Measurements from ENCODE around the gene P2RY2.
"Not testable (repeated sequence)": the region's sequence is repeated elsewhere in the genome, so short reads cannot be mapped to it uniquely, and the experiment has no call there.

Gene P2RY2

GRCh38 chr11:73229896-73230875 lies 12.1 kb downstream of the P2RY2 start:
- H3K4me1 ChIP-seq (ENCODE audit: insufficient read depth, insufficient read length), result peaks cover 20% of the 10 kb centered on the region
- TF ChIP-seq SUZ12 (IDR thresholded peaks at IDR 0.05; ENCODE audit: extremely low read depth, insufficient read depth, insufficient read length) (no peak), YY1 (IDR thresholded peaks at IDR 0.05; ENCODE audit: insufficient read depth, insufficient read length) (no peak), ZNF274 (IDR thresholded peaks at IDR 0.05; ENCODE audit: low read depth, low read length) (no peak)
- H3K4me3 ChIP-seq (ENCODE audit: insufficient read length, low read depth), result no peak overlapping the region
- no peaks in the 10 kb centered on the region for H3K27me3 ChIP-seq (ENCODE audit: insufficient read depth, insufficient read length)
- DNase-seq (ENCODE audit: low read depth, low spot score), result no peak
- no peak overlapping the region for H3K9ac ChIP-seq (ENCODE audit: insufficient read length, low read depth)
- H3K9me3 ChIP-seq (ENCODE audit: insufficient read depth, low read length), result no peaks in the 10 kb centered on the region
- H3K36me3 ChIP-seq (ENCODE audit: insufficient read depth, insufficient read length, low read length), result no peaks in the 10 kb centered on the region

GRCh38 chr11:73230931-73231330 lies 12.8 kb downstream of the P2RY2 start:
- Histone ChIP-seq H3K27me3 (ENCODE audit: insufficient read depth, insufficient read length) (no peaks in the 10 kb centered on the region), H3K4me1 (ENCODE audit: insufficient read depth, insufficient read length) (peaks cover 20% of the 10 kb centered on the region), H3K36me3 (ENCODE audit: insufficient read depth, insufficient read length, low read length) (no peaks in the 10 kb centered on the region), H3K9me3 (ENCODE audit: insufficient read depth, low read length) (no peaks in the 10 kb centered on the region), H3K4me3 (ENCODE audit: insufficient read length, low read depth) (no peak overlapping the region), H3K9ac (ENCODE audit: insufficient read length, low read depth) (no peak overlapping the region)
- no peak for DNase-seq (ENCODE audit: low read depth, low spot score)
- no peak for TF ChIP-seq ZNF274 (IDR thresholded peaks at IDR 0.05; ENCODE audit: low read depth, low read length)
- no peak for TF ChIP-seq YY1 (IDR thresholded peaks at IDR 0.05; ENCODE audit: insufficient read depth, insufficient read length)
- no peak for TF ChIP-seq SUZ12 (IDR thresholded peaks at IDR 0.05; ENCODE audit: extremely low read depth, insufficient read depth, insufficient read length)

GRCh38 chr11:73232487-73232886 lies 14.4 kb downstream of the P2RY2 start:
- H3K9ac ChIP-seq (ENCODE audit: insufficient read length, low read depth); H3K27me3 ChIP-seq (ENCODE audit: insufficient read depth, insufficient read length); H3K4me3 ChIP-seq (ENCODE audit: insufficient read length, low read depth); DNase-seq (ENCODE audit: low read depth, low spot score); H3K36me3 ChIP-seq (ENCODE audit: insufficient read depth, insufficient read length, low read length); H3K9me3 ChIP-seq (ENCODE audit: insufficient read depth, low read length): not testable (repeated sequence)
- peaks cover 20% of the 10 kb centered on the region for H3K4me1 ChIP-seq (ENCODE audit: insufficient read depth, insufficient read length)

- Histone ChIP-seq H3K27me3 (ENCODE audit: insufficient read depth, insufficient read length) (no peaks in the 10 kb centered on the region), H3K9me3 (ENCODE audit: insufficient read depth, low read length) (no peaks in the 10 kb centered on the region), H3K4me3 (ENCODE audit: insufficient read length, low read depth) (no peak overlapping the region), H3K36me3 (ENCODE audit: insufficient read depth, insufficient read length, low read length) (no peaks in the 10 kb centered on the region), H3K4me1 (ENCODE audit: insufficient read depth, insufficient read length) (peaks cover 18% of the 10 kb centered on the region), H3K9ac (ENCODE audit: insufficient read length, low read depth) (no peak overlapping the region)
- TF ChIP-seq ZNF274 (IDR thresholded peaks at IDR 0.05; ENCODE audit: low read depth, low read length), result no peak
- no peak for TF ChIP-seq YY1 (IDR thresholded peaks at IDR 0.05; ENCODE audit: insufficient read depth, insufficient read length)
- no peak for TF ChIP-seq SUZ12 (IDR thresholded peaks at IDR 0.05; ENCODE audit: extremely low read depth, insufficient read depth, insufficient read length)
- no peak for DNase-seq (ENCODE audit: low read depth, low spot score)
Measured at GRCh38 chr11:73233211-73233610, 15.1 kb downstream of the P2RY2 start.

- H3K9ac ChIP-seq (ENCODE audit: insufficient read length, low read depth), result no peak overlapping the region
- H3K27me3 ChIP-seq (ENCODE audit: insufficient read depth, insufficient read length), result no peaks in the 10 kb centered on the region
- no peaks in the 10 kb centered on the region for H3K36me3 ChIP-seq (ENCODE audit: insufficient read depth, insufficient read length, low read length)
- H3K9me3 ChIP-seq (ENCODE audit: insufficient read depth, low read length), result no peaks in the 10 kb centered on the region
- no peak for TF ChIP-seq YY1 (IDR thresholded peaks at IDR 0.05; ENCODE audit: insufficient read depth, insufficient read length)
- no peak for TF ChIP-seq SUZ12 (IDR thresholded peaks at IDR 0.05; ENCODE audit: extremely low read depth, insufficient read depth, insufficient read length)
- no peak for TF ChIP-seq ZNF274 (IDR thresholded peaks at IDR 0.05; ENCODE audit: low read depth, low read length)
- DNase-seq (ENCODE audit: low read depth, low spot score), result no peak
- H3K4me3 ChIP-seq (ENCODE audit: insufficient read length, low read depth), result no peak overlapping the region
- H3K4me1 ChIP-seq (ENCODE audit: insufficient read depth, insufficient read length), result peaks cover 12% of the 10 kb centered on the region
Measured at GRCh38 chr11:73233692-73234470, 15.8 kb downstream of the P2RY2 start.

GRCh38 chr11:73234471-73235181 lies 16.5 kb downstream of the P2RY2 start:
- Histone ChIP-seq H3K4me3 (ENCODE audit: insufficient read length, low read depth) (no peak overlapping the region), H3K9me3 (ENCODE audit: insufficient read depth, low read length) (no peaks in the 10 kb centered on the region), H3K27me3 (ENCODE audit: insufficient read depth, insufficient read length) (no peaks in the 10 kb centered on the region), H3K36me3 (ENCODE audit: insufficient read depth, insufficient read length, low read length) (no peaks in the 10 kb centered on the region), H3K4me1 (ENCODE audit: insufficient read depth, insufficient read length) (peaks cover 5% of the 10 kb centered on the region), H3K9ac (ENCODE audit: insufficient read length, low read depth) (no peak overlapping the region)
- DNase-seq (ENCODE audit: low read depth, low spot score), result no peak
- TF ChIP-seq SUZ12 (IDR thresholded peaks at IDR 0.05; ENCODE audit: extremely low read depth, insufficient read depth, insufficient read length) (no peak), ZNF274 (IDR thresholded peaks at IDR 0.05; ENCODE audit: low read depth, low read length) (no peak), YY1 (IDR thresholded peaks at IDR 0.05; ENCODE audit: insufficient read depth, insufficient read length) (no peak)
